HG02943 (cell line): ENCODE results near the gene DDX10.
A peak's percentile ranks its signal among the peaks of the same experiment; 100 is the strongest.

Source experiments
- ATAC-seq: cut with Tn5 transposase; IDR thresholded peaks from one replicate; pipeline ENCODE4 v1.9.1; 2021; ENCODE audit warnings: mild to moderate bottlenecking, low read depth, moderate library complexity; ENCODE audit not compliant: unreplicated experiment

Gene DDX10

DNA sequence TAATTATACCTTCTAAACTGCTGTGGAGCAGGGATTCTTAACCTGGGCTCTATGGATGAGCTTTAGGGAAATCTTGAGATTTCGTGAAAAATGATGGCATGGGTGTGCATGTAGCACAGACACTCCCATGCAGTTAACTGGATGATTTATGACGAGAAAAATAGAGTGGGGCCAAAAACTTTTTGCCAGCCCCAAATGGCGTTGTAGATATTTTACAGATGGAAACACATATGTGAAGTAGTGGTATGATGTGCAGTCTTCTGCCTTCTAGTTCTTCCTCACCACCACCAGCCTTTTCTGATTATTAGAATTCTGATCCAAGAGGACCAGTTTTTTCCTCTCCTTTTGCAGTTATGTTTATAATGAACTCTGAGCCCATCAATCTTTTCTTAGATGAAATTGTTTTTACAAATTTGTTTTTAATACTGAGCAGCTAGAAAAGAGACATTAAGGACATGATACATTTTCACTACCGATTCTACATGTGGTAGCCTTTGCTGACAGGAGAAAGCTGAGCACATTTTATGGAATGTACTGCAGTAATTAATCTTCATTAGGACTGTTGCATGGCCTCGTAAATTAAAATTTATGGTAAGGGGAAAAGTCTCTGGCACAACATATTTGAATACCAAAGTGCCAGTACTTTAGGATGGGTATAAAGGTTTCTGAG is 261.4 kb downstream of the DDX10 start:
- no peak for ATAC-seq

DNA sequence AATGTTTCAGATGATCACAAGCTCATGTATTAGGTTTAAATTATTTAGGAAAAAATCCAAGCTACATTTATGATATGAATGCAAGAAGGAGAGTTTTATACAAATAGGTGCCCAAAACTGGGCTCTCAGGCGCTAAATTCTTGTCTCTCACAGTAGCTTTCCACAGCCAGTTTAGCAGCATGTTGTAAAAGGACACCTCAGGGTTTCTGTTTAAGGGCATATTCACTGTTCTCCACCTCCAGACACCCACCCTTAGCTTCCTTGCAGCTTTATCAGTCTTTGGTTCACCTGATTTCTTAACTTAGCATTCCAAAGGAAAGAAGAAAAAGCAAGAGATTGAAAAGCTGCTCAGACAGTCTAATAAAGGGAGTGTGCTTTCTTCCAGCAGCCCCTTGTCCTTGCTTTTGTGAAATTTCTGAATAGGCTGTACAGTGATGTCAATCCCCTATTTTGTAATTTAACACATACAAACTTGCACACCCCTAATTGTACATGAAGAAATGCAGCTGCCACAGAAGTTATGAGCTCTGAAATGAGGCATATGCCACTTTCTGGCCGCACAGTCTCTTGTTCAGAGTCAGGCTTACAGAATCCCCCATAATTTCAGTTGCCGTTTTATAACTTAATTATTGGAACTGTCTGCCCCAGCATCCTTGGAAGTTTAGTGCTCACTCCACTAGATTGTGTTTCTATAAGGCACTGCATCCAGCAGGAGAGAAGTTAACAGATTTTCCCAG is 262.1 kb downstream of the DDX10 start:
- no peak for ATAC-seq

DNA sequence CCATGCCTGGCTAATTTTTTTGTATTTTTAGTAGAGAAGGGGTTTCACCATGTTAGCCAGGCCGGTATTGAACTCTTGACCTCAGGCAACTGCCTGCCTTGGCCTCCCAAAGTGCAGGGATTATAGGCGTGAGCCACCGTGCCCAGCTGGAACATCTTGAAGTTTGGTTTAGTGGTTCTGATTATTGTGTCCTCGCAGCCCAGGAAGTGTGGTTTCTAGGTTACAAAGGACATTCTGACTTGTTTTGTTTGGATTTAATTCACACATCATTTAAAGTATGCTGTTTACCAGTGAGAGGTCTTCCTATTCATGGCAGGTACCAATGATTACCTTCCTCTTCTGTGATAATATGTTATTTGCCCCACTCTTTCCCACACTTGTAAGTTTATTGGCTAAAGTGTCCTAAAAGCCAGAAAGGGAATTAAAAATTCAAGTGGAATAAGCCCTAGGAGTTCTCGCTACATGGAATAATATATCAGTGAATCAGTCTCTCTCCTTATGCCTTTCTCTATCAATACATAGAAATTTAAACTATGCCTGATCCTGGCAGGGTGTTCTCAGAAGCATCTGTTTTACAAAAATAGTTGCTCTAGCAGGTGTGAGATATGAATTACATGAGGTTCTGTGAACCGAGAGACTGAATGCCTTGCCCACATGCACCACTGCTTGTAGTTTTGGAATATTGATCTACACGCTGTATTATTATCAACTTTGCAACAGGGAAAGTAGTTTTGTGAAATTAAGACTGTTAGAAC is 263.1 kb downstream of the DDX10 start:
- ATAC-seq = no peak

DNA sequence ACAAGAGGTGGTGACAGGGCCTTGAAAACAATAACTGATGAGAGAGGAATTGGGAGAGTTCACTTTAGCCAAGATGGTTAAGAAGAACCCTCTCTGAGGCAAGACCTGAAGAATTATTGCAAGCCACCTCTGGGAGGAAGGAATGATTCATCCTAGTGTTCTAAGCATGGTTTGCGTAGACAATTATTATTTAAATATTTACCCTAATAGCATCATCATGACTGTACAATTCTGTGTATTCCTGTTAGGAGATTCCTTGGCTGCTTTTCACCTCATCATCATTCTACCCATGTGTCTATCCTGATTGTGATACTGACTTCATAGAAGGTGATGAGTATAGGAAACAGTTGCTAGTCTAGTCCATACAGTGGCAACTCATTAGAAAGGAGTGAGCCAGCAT is 264.4 kb downstream of the DDX10 start:
- no peak for ATAC-seq

DNA sequence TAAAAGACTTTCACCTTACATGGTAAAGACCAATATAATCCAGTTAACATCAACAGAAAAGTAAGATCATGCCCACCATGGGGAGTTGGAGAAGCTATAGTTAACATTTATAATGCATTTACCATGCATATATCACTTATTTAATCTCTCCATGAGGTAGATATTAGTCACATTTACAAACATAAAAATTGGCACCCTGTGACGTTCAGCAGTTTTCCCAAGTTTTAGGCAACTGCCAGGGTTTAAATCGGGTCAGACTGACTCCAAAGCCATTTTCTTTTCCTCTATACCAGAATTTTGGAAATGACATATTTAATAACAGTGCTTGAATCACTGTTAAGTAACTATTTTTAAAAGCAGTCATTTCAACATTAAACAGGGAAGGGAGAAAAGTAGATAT is 266.3 kb downstream of the DDX10 start:
- no peak for ATAC-seq

DNA sequence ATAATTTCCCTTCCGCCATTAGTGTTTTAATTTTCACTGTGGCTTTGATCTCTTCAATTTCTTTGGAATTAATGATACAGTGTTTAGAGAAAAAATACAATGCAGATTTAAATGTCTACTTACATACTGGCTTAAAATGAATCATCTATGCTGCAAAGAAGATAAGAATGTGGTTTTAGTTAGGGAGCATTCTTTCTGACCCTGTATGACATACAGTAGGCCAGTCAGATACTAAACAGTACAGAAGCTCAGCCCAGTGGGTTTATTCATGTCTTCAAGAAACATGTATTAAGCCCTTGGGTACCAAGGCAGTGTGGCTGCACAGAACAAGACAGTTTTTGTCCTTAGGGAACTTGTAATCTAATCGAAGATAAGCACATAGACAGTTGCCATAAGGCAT is 268.8 kb downstream of the DDX10 start:
- ATAC-seq = no peak

DNA sequence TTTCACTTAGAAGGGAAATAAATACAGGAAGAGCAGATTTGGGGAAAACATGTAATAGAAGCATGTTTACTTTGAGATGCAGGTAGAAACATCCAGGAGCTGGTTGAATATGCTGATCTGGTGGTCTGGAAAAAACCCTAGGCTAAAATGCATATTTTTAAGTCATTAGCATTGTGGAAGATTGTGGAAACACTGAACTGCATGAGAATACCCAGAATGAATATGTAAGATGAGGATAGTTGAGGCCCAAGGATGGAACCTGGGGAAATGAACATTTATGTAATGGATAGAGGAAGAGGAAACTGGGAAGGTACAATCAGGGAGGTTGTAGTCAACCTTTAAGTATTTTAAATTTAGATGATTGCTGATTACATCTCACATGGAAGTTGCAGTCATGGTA is 269.4 kb downstream of the DDX10 start:
- no peak for ATAC-seq

DNA sequence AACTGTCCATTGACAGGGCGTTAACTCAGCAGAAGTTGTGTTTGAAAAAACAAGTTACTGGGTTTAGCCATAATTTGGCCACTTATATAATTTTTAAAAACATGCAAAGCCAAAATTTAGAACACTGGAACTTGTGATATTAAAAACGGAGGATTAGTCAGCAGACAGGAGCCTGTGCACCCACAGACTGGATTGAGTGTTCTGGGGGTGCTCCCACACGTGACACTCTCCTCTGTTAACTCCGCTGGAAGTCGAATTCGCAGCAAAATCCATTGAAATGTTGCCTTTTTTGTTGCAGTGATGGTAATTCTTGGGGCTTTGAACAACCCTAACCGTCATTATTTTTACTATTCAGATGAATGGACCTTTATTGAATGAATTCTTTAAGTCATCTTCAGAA is 269.8 kb downstream of the DDX10 start:
- no peak for ATAC-seq

DNA sequence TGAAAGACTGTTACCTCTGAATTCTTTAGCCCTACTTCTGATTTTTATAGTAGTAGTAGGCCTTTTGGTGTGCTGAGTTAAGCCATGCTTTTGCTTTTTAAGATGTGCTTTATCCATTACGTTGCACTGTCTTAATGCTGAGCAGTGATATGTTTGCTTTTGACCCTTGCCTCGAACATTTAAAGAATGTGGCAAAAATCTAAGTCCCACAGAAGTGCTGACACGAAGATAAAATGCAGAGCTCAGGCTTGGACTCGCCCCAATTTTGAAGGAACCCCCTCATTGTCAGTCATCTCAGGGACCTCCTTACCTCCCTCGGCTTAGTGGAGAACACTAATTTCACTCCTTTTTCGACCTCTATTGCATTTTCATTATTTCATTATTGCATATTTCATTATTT is 272.9 kb downstream of the DDX10 start:
- ATAC-seq = no peak

DNA sequence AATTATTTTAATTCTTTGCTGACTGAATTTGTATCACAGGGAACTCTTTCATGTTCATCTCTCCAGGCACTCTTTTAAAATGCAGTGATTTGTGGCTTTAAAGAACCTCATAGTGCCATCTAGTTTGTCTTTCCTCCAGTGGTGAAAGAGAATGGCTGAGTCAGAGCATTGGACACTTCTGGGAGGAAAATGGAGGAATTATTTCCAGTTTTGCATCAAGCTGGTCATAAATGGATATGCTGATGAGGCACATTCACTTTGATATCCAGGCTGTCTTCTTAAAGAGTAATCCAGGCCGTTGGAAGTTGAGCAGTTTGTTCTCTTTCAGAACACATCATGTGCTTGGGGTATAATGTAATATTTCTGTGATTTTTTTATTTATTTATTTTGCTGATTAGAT is 273.7 kb downstream of the DDX10 start:
- no peak for ATAC-seq

DNA sequence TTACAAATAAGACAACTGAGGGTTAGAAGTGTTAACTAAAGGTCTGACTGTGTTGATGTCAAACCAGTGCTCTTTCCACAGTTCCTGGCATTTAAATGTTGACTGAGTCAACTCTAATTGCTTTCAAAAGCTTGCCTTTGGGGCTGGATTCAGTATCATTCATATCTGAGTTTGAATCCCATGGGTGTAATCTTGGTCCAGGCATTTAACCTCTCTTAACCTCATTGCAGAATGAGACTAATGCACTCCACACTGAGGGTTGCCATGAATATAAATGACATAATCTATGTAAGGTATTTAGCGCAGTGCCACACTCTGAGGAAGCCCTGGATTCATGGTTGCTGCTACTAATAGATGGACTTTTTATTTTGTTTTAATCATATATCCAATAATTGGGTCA is 274.3 kb downstream of the DDX10 start:
- no peak for ATAC-seq

DNA sequence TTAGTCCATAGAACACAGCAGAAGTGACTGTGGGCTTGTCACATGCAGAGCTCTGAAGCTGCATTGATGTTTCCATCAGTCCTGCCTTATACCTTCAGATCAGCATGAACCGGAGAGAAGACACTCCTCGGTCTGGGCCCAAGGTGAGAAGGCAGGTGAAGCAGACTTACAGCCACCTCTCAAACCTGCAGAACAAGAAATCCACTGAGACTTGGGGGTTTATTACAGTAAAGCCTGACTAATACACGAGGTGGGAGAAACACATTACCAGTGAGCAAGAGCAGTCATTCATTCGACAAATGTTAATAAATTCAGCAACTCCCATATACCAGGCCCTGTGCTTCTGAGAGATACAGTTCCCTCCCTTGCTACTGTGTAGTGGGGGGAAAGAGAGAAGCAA is 279.0 kb downstream of the DDX10 start:
- no peak for ATAC-seq

DNA sequence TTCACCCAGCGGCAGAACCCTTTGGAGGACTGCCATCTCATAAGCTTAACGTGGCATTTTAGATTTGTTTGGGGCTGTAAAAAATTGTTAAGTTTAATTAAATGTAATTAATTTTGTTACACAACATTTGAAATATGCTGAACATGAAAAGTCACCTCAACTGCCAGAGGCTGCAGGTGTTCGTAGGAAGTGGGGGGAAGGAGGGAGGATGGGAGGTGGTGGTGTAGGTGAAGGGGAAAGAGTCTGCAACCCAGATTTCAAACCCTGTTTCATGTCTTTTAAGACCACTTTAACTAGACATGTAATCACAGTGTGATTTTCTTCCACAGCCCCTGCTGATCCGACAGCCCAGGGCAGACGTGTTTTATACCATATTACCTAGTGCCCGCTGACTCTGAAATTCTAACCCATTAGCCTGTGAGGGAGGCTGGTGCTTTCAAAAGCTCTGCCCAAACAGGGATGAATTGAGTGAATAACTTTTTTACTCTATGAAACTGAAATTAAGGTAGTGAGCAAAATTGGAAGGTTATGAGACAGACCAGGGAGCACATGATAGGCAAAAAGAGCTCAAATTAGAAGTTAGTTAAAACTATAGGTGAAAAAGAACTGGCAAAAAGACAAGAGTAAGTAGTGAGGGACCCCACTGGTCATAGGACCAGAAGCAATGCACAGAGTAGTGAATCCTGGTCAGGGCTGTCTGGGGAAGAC is 279.8 kb downstream of the DDX10 start:
- no peak for ATAC-seq

DNA sequence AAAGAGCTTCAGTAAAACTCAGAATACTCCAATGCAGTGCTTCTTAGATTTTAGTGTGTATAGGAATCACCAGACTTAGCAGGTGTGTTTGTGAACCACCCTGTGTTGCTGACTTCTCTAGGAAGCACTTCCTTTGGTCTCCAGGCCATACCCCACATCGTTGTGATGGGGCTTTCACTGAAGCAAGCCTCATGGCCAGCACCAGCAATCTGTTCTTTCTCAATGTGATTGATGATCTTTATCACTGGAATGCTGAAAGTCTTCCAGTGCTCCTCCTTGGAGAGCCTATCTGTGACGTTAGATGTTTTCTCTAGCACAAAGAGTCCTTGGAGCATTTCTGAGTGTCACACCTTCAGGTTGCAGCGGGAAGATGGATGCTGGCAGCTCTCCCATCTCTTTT is 280.5 kb downstream of the DDX10 start:
- no peak for ATAC-seq

DNA sequence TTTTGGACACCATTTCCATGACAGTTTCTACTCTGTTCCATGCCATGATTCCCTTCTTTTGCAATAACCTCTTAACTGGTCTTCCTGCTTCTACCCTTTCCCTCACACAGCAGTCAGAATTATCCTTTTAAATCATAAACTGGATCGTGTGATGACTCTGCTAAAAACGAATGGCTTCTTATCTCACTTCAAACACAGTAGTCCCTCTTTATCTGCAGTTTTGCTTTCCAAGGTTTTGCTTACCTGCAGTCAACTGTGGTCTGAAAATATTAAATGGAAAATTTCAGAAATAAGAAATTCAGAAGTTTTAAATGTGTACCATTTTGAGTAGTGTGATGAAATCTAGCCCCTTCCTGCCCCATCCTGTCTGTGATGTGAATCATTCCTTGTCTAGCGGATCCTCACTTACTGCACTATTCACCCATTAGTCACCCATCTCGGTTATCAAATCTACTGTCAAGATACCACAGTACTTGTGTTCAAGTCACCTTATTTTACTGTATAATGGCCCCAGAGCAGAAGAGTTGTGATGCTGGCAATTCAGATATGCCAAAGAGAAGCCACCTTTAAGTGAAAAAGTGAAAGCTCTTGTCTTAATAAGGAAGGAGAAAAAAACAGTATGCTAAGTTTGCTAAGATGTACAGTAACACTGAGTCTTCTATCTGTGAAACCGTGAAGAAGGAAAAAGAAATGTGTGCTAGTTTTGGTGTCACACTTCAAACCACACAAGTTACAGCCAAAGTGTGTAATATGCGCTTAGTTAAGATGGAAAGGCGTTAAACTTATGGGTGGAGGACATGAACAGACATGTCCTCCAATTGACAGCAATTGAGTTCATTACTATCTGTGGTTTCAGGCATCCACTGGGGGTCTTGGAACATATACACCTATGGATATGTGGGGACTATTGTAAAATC is 283.0 kb downstream of the DDX10 start:
- ATAC-seq = no peak

DNA sequence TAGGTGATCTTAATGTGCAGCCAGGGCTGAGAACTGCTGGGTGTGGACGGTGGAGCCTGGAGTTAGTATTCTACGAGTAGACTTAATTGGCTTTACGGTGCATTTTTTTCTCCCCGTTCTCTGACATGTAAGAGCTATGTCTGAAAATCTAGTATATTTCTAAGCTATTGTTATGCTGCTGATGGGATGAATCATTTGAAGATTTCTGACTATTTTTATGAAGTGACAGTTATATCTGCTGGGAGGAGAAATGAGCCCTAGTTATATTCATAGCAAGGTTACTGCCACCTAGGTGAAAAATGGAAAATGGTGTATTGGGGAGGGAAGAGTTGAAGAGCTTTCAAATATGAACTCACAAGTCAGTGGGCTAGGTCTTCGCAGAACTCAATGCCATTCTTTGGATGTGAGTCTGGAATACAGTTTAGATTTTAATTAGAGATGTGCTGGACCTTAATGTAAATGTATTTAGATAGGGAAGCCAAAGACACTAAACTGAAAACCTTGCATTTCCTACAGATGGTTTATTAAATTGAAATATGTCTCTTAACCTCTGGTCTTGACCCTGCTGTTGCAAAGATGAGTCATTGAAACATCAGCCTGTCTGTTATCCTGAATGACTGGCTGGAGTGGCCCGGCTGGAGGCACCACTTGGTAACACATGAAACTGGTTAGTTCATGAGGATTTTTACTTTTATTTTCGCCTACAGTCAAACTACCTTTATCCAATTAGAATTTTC is 293.7 kb downstream of the DDX10 start:
- ATAC-seq = peak; percentile 69

DNA sequence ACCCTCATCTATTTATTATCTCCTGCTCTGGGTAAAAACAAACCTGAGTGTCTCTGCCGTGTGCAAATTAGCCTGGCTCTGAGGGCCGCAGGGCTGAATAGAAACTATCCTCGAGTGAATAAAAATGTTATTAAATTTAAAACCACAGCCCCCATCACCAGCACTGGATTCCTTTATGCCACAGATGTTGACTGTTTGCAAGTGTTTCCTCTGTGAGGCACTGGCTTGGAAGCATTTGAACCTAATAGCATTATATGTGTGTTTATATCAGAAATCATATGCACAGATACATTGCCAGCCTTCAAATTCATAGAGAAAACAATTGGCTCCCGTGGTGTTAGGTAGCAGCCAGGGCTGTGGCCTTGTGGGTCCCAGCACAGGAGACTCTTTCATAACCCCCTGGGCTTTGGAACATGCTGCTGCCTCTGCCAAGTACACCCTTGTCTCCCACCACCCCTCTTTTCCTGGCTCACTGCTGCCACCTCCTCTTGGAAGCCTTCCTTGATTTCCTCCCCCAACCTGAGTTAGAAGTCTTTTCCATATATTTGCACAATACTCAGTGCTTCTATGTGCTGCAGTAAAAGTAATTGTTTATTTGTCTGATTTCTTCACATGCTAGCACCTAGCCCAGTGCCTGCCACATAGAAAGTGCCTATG is 294.4 kb downstream of the DDX10 start:
- no peak for ATAC-seq

DNA sequence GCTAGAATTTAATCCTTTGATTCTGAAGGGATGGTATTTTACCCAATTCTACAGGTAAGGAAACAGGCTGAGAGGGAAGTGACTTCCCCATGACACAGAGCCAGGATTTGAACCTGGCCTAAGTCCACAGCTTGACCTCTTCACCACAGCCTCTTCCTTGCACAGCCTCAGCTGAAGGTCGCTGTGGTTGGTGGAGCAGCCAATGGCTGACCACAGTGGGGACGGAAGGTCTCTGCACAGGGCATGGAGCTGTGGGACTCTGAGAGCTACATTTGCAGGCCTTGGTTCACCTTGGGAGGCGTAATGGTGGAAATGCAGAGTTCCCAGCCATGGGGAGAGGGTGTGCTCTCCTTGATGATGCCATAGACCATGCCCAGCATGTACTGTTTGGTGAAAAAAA is 295.0 kb downstream of the DDX10 start:
- no peak for ATAC-seq

DNA sequence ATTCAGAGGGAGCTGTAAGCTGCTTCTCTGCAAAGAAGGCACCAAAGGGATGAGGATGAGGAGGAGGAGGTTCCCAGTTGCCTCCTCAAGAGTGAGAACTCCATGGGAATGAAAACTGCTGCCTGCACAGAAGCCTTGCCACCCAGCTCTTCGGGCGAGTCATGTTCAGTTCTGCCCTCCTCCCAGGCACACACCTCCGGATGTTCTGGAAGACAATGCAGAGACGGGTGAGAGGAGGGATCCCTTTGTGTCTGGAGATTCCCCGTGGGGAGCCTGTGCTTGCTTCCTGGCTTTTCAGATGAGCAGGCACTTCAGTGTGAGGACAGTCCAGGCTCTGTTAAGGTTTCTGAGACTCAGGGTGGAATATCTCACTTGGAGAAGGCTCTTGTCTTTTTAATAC is 295.6 kb downstream of the DDX10 start:
- no peak for ATAC-seq
